ENCODE measurements around the gene CA10. TPM values are rescaled to one million over a fixed set of nuclear protein-coding genes. Genes with fewer than 3 reads are reported as not detected.

CA10 gene
- total RNA-seq, 6 experiments from 2014 or later: not detected

DNA sequence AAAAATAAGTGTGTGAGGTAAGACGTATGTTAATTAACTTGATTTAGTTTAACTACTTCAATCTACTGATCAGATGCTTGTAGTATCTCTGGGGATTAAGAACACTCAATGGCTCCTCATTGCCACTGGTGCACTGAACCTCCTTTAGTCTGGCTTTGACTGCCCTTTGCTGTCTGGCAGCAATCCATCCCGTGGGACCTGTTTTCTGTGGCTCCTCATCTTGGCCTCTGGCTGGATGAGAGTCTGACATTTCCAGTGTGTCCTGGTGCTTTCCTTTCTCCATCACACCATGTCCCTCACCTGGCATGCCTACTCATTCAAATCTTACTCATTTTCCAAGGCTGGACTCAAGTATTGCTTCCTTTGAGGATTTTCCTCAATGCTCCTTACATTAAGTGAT is 212.2 kb downstream of the CA10 start:
- Mint-ChIP-seq H3K36me3 (ENCODE audit: low read depth) (no peaks in the 10 kb centered on the region), H3K4me3 (no peak overlapping the region), H3K4me1 (ENCODE audit: low read depth) (no peaks in the 10 kb centered on the region), H3K27me3 (ENCODE audit: insufficient read depth) (no peaks in the 10 kb centered on the region), H3K9me3 (peaks cover 27% of the 10 kb centered on the region), H3K27ac (no peak overlapping the region)
- DNase-seq: no peak
- TF ChIP-seq, protein P1, sequence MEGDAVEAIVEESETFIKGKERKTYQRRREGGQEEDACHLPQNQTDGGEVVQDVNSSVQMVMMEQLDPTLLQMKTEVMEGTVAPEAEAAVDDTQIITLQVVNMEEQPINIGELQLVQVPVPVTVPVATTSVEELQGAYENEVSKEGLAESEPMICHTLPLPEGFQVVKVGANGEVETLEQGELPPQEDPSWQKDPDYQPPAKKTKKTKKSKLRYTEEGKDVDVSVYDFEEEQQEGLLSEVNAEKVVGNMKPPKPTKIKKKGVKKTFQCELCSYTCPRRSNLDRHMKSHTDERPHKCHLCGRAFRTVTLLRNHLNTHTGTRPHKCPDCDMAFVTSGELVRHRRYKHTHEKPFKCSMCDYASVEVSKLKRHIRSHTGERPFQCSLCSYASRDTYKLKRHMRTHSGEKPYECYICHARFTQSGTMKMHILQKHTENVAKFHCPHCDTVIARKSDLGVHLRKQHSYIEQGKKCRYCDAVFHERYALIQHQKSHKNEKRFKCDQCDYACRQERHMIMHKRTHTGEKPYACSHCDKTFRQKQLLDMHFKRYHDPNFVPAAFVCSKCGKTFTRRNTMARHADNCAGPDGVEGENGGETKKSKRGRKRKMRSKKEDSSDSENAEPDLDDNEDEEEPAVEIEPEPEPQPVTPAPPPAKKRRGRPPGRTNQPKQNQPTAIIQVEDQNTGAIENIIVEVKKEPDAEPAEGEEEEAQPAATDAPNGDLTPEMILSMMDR (IDR thresholded peaks at IDR 0.05): no peak

DNA sequence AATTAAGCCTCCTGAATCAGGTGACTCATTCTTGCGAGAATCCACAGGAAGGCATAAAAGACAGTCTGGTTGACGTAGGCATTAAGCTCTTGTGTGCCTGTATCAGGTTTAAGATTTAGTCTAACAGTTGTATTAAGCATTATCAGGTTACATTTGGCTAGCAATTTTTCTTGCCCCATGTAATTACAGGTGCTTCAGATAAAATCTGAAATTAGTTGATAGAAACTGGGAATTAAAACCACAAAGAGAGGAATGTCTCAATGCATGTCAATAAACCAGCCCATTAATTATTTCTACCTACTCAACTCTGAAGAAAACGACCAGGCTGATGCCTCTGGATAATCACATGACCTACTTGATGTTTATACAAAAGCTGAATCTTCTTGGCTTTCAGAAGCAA is 217.2 kb downstream of the CA10 start:
- Mint-ChIP-seq H3K27ac (no peak overlapping the region), H3K4me3 (no peak overlapping the region), H3K9me3 (peaks cover 28% of the 10 kb centered on the region), H3K36me3 (ENCODE audit: low read depth) (no peaks in the 10 kb centered on the region; the same call in 1 of the 2 replicates), H3K4me1 (ENCODE audit: low read depth) (no peaks in the 10 kb centered on the region), H3K27me3 (ENCODE audit: insufficient read depth) (no peaks in the 10 kb centered on the region)
- TF ChIP-seq, protein P1 (IDR thresholded peaks at IDR 0.05): no peak
- DNase-seq: no peak

DNA sequence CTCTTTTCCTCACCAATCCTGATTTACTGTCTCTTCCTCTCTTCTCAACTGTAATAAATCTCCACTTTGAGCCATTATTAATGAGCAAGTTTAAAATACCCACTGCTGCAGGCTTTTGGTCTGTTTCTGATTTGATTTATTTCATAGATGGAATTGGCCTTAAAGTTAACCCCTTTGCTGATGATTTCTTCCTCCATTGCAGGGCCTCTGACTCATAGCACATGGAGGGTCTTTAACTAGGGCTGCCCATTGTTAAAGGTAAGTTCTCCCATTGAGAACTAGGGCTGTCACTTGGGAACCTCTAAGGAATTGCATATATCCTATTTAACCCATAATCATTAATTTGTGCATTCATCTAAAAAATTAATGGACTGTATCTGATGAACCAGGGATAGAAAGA is 221.2 kb downstream of the CA10 start:
- Mint-ChIP-seq H3K9me3 (peaks cover 37% of the 10 kb centered on the region), H3K27me3 (ENCODE audit: insufficient read depth) (no peaks in the 10 kb centered on the region), H3K4me1 (ENCODE audit: low read depth) (no peaks in the 10 kb centered on the region), H3K27ac (no peak overlapping the region), H3K36me3 (ENCODE audit: low read depth) (no peaks in the 10 kb centered on the region; the same call in 1 of the 2 replicates), H3K4me3 (no peak overlapping the region)
- TF ChIP-seq, protein P1 (IDR thresholded peaks at IDR 0.05): no peak
- no peak for DNase-seq

DNA sequence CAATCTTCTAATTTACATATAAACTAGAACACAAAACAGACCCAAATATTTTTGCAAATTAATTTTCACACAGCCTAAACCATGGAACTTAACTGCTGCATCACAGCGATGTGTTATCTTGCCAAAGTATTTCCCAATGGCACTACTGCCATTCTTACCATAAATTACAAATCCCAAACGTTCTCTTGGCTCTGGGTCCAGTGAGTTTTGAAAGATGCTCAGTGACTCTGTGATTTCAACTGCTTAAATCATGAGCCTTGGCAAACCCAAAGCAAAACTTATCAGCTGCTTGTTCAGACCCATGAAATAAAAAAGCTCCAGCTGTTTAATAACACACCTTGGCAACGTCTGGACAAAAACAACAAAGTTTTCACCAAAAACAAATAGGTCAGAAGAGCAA is 223.0 kb downstream of the CA10 start:
- H3K4me3 Mint-ChIP-seq: no peak overlapping the region
- H3K27me3 Mint-ChIP-seq (ENCODE audit: insufficient read depth): no peaks in the 10 kb centered on the region
- DNase-seq: no peak
- H3K9me3 Mint-ChIP-seq: peaks cover 48% of the 10 kb centered on the region
- no peaks in the 10 kb centered on the region; the same call in 1 of the 2 replicates for H3K36me3 Mint-ChIP-seq (ENCODE audit: low read depth)
- TF ChIP-seq, protein P1 (IDR thresholded peaks at IDR 0.05): no peak
- H3K27ac Mint-ChIP-seq: no peak overlapping the region
- H3K4me1 Mint-ChIP-seq (ENCODE audit: low read depth): no peaks in the 10 kb centered on the region

DNA sequence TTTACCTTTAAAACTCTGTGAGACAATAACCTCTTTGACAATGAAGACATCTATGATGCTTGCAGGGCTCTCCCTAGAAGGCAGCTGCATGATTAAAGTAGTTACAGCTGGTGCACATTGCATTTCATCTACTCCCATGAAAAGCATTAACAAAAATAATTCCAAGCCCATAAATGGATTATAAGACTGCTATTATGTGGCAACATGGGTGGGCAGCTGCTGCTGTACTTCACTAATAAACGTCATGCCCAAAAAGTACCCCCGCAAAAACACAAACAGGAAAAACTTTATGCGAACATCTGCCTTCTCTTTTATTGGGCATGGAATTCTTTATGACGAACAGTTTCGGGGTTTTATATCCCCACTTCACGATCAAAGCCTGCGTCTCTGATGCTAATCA is 224.9 kb downstream of the CA10 start:
- Mint-ChIP-seq H3K4me3 (no peak overlapping the region), H3K27ac (no peak overlapping the region), H3K36me3 (ENCODE audit: low read depth) (peaks cover 4% of the 10 kb centered on the region; the same call in 1 of the 2 replicates), H3K9me3 (peaks cover 56% of the 10 kb centered on the region), H3K27me3 (ENCODE audit: insufficient read depth) (no peaks in the 10 kb centered on the region), H3K4me1 (ENCODE audit: low read depth) (no peaks in the 10 kb centered on the region)
- TF ChIP-seq, protein P1 (IDR thresholded peaks at IDR 0.05): no peak
- DNase-seq: no peak

DNA sequence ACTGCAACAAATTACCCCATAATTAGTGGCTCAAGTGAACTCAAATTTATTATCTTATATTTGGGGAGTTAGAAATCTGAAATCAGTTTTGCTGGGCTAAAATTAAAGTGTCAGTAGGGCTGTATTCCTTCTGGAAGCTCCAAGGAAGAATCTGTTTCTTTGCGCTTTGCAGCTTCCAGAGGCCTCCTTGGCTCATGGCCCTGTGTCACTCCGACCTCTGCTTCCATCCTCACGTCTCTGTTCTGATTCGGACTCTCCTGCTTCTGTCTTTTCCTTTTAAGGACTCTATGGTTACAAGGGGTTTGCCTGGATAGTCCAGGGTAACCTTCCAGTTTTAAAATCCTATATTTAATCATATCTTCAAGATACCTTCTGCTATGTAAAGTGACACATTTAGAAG is 232.1 kb downstream of the CA10 start:
- Mint-ChIP-seq H3K9me3 (peaks cover 66% of the 10 kb centered on the region), H3K4me1 (ENCODE audit: low read depth) (no peaks in the 10 kb centered on the region), H3K27me3 (ENCODE audit: insufficient read depth) (no peaks in the 10 kb centered on the region), H3K36me3 (ENCODE audit: low read depth) (peaks cover 4% of the 10 kb centered on the region; the same call in 1 of the 2 replicates), H3K27ac (no peak overlapping the region), H3K4me3 (no peak overlapping the region)
- DNase-seq: no peak
- TF ChIP-seq, protein P1 (IDR thresholded peaks at IDR 0.05): no peak
